HG03457 (cell line): ENCODE results near the gene PLIN3.
"Not testable (repeated sequence)": the region's sequence is repeated elsewhere in the genome, so short reads cannot be mapped to it uniquely, and the experiment has no call there.

Experiments used
- ATAC-seq: cut with Tn5 transposase; IDR thresholded peaks from one replicate; pipeline ENCODE4 v1.9.1; 2021; ENCODE audit warnings: moderate number of reproducible peaks; ENCODE audit not compliant: unreplicated experiment

PLIN3 gene

GRCh38 chr19:4892962-4893361, 25.5 kb upstream of the PLIN3 start:
- ATAC-seq: not testable (repeated sequence)

GRCh38 chr19:4891066-4891465, 23.6 kb upstream of the PLIN3 start:
- no peak for ATAC-seq

- no peak for ATAC-seq
Observed at GRCh38 chr19:4889034-4889815, 21.8 kb upstream of the PLIN3 start.

GRCh38 chr19:4887803-4888202, 20.3 kb upstream of the PLIN3 start:
- not testable (repeated sequence) for ATAC-seq

GRCh38 chr19:4884993-4885392, 17.5 kb upstream of the PLIN3 start:
- not testable (repeated sequence) for ATAC-seq

- not testable (repeated sequence) for ATAC-seq
Observed at GRCh38 chr19:4882874-4883273, 15.4 kb upstream of the PLIN3 start.

GRCh38 chr19:4879041-4879440, 11.6 kb upstream of the PLIN3 start:
- ATAC-seq: no peak

- ATAC-seq: no peak
Observed at GRCh38 chr19:4878491-4878968, 11.1 kb upstream of the PLIN3 start.

- ATAC-seq: no peak
Observed at GRCh38 chr19:4877753-4878490, 10.5 kb upstream of the PLIN3 start.

GRCh38 chr19:4873930-4874329, 6.5 kb upstream of the PLIN3 start:
- no peak for ATAC-seq

GRCh38 chr19:4871711-4872110, 4.2 kb upstream of the PLIN3 start:
- ATAC-seq: no peak

GRCh38 chr19:4870025-4870700, 2.7 kb upstream of the PLIN3 start:
- ATAC-seq: no peak

GRCh38 chr19:4868286-4868834, 893 bp upstream of the PLIN3 start:
- no peak for ATAC-seq

GRCh38 chr19:4866595-4867424, 657 bp downstream of the PLIN3 start:
- no peak for ATAC-seq

GRCh38 chr19:4861147-4861546, 6.3 kb downstream of the PLIN3 start:
- ATAC-seq: no peak

- no peak for ATAC-seq
Observed at GRCh38 chr19:4859697-4860096, 7.8 kb downstream of the PLIN3 start.

GRCh38 chr19:4856468-4856867, 11.0 kb downstream of the PLIN3 start:
- ATAC-seq: not testable (repeated sequence)

- not testable (repeated sequence) for ATAC-seq
Observed at GRCh38 chr19:4853506-4853905, 14.0 kb downstream of the PLIN3 start.

GRCh38 chr19:4852484-4852883, 15.0 kb downstream of the PLIN3 start:
- ATAC-seq: no peak

GRCh38 chr19:4851551-4852290, 15.7 kb downstream of the PLIN3 start:
- no peak for ATAC-seq
